Cardiac muscle cell (in vitro differentiated cells and primary cell): Measurements from ENCODE around the gene PHOX2A. TPM values are rescaled to one million over a fixed set of nuclear protein-coding genes. Genes with fewer than 3 reads are reported as not detected.

Experiments
- DNase-seq, 2 donors: peaks; one replicate each; pipeline versions ENCODE4 v3.0.0 to v3.0.0-alpha.2; 2010 to 2017; ENCODE audit warnings: low read depth in 1 of 2, low spot score in 1 of 2
- H3K27ac ChIP-seq: fragments of 200-600 bp; sonication (generic); 2 replicates; pipeline ENCODE4 v1.5.1; 2016
- H3K27me3 ChIP-seq: fragments of 200-600 bp; sonication (generic); 2 replicates; pipeline ENCODE4 v1.6.0; 2016; ENCODE audit warnings: control low read depth
- H3K36me3 ChIP-seq: fragments of 200-600 bp; sonication (generic); 2 replicates; pipeline ENCODE4 v1.5.1; 2016; ENCODE audit warnings: control low read depth
- H3K4me1 ChIP-seq: fragments of 200-600 bp; sonication (generic); 2 replicates; pipeline ENCODE4 v1.8.1; 2017; ENCODE audit warnings: low read depth, mild to moderate bottlenecking, mixed run types
- H3K4me3 ChIP-seq: fragments of 200-600 bp; sonication (generic); 2 replicates; pipeline ENCODE4 v1.5.1; 2016; ENCODE audit warnings: mild to moderate bottlenecking
- H3K9me3 ChIP-seq: fragments of 200-600 bp; sonication (generic); 2 replicates; pipeline ENCODE4 v1.5.1; 2017; ENCODE audit warnings: low read depth, mild to moderate bottlenecking, control low read depth
- CTCF ChIP-seq: IDR thresholded peaks from 2 replicates; pipeline ENCODE4 v1.5.1; 2012; ENCODE audit warnings: low read depth, mild to moderate bottlenecking, low read length
- polyA plus RNA-seq: library from polyadenylated mRNA; unstranded; fragments of >200 nt; fragmentation: Nextera tagmentation; extraction: Ambion mirVana; gene quantifications from 2 replicates; pipeline ENCODE4 v1.2.1, GENCODE V29; 2016
- total RNA-seq: library from RNA; depleted of rRNA; stranded (reverse); fragments of >200 nt; gene quantifications from 2 replicates; pipeline ENCODE4 v1.2.3, GENCODE V29; 2016

Gene PHOX2A
- total and polyA plus RNA-seq, 2 experiments from 2014 or later = 0.30 TPM; not detected in 1

- no peak for DNase-seq
- Histone ChIP-seq H3K4me3 (no peak overlapping the region), H3K36me3 (no peaks in the 10 kb centered on the region), H3K27ac (no peak overlapping the region), H3K27me3 (no peaks in the 10 kb centered on the region), H3K9me3 (no peaks in the 10 kb centered on the region), H3K4me1 (no peaks in the 10 kb centered on the region)
- TF ChIP-seq CTCF = no peak
These were observed 36.8 kb upstream of the PHOX2A start for GRCh38 chr11:72280726-72281315.

DNA sequence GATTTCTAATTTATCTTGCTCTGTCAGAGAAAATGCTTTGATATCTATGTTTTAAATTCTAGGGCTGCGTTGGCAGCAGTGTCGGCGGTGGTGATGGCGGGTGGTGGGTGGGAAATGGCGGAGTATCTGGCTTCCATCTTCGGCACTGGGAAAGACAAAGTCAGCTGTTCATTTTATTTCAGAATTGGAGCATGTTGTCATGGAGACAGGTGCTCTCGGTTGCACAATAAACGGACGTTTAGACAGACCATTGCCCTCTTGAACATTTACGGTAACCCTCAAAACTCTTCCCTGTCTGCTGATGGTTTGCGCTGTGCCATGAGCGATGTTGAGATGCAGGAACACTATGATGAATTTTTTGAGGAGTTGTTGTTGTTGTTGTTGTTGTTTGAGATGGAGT is 36.1 kb upstream of the PHOX2A start:
- no peak for TF ChIP-seq CTCF
- Histone ChIP-seq H3K4me1 (no peaks in the 10 kb centered on the region), H3K36me3 (no peaks in the 10 kb centered on the region), H3K27me3 (no peaks in the 10 kb centered on the region), H3K9me3 (no peaks in the 10 kb centered on the region), H3K27ac (no peak overlapping the region), H3K4me3 (no peak overlapping the region)
- no peak for DNase-seq

DNA sequence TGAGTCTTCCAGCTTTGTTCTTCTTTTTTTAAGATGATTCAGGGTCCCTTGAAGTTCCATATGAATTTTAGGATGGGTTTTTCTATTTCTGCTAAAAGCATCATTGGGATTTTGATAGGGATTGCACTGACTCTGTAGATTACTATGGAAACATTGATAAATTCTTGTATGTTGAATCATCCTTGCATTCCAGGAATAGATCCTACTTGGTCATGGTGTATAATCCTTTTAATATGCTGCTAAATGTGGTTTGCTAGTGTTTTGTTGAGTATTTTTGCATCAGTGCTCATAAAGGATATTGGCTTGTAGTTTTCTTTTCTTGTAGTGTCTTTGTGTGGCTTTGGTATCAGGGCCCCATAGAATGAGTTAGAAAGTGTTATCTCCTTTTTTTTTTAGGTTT is 34.9 kb upstream of the PHOX2A start:
- no peak overlapping the region for H3K4me3 ChIP-seq
- peak in 1 of 2 donors; percentile 36 for DNase-seq
- H3K36me3 ChIP-seq = no peaks in the 10 kb centered on the region
- H3K9me3 ChIP-seq = no peaks in the 10 kb centered on the region
- H3K4me1 ChIP-seq = no peaks in the 10 kb centered on the region
- no peak for TF ChIP-seq CTCF
- H3K27me3 ChIP-seq = no peaks in the 10 kb centered on the region
- no peak overlapping the region for H3K27ac ChIP-seq

GRCh38 chr11:72274435-72274834 is 30.5 kb upstream of the PHOX2A start:
- no peak for TF ChIP-seq CTCF
- Histone ChIP-seq H3K27ac (no peak overlapping the region), H3K4me1 (no peaks in the 10 kb centered on the region), H3K4me3 (no peak overlapping the region), H3K9me3 (no peaks in the 10 kb centered on the region), H3K27me3 (peaks cover 11% of the 10 kb centered on the region), H3K36me3 (no peaks in the 10 kb centered on the region)
- peak in 1 of 2 donors; percentile 80 for DNase-seq

GRCh38 chr11:72271980-72272379 is 28.0 kb upstream of the PHOX2A start:
- no peak for TF ChIP-seq CTCF
- Histone ChIP-seq H3K36me3 (no peaks in the 10 kb centered on the region), H3K4me3 (no peak overlapping the region), H3K27ac (no peak overlapping the region), H3K4me1 (no peaks in the 10 kb centered on the region), H3K27me3 (peaks cover 11% of the 10 kb centered on the region), H3K9me3 (no peaks in the 10 kb centered on the region)
- DNase-seq = no peak
